Endodermal cell (in vitro differentiated cells): ENCODE measurements around the gene R3HCC1L. TPM values are rescaled to one million over a fixed set of nuclear protein-coding genes. Genes with fewer than 3 reads are reported as not detected.

Source experiments
- DNase-seq: peaks from one replicate; pipeline ENCODE4 v3.0.0-alpha.2; 2017
- H3K27ac ChIP-seq: 2 replicates; pipeline ENCODE4 v1.5.1; 2013; ENCODE audit warnings: mild to moderate bottlenecking, low read depth, low read length, moderate library complexity
- H3K27me3 ChIP-seq: 2 replicates; pipeline ENCODE4 v1.6.1; 2013; ENCODE audit warnings: mild to moderate bottlenecking, low read length, moderate library complexity; ENCODE audit not compliant: insufficient read depth, control insufficient read depth, poor library complexity, severe bottlenecking
- H3K36me3 ChIP-seq: 2 replicates; pipeline ENCODE4 v1.7.0; 2013; ENCODE audit warnings: mild to moderate bottlenecking, low read length, moderate library complexity; ENCODE audit not compliant: control insufficient read depth, insufficient read depth
- H3K4me1 ChIP-seq: one replicate; pipeline ENCODE4 v1.7.0; 2013; ENCODE audit warnings: low read length; ENCODE audit not compliant: control insufficient read depth, insufficient read depth
- H3K4me3 ChIP-seq: 2 replicates; pipeline ENCODE4 v1.5.1; 2013; ENCODE audit warnings: mild to moderate bottlenecking, low read length, moderate library complexity
- H3K9ac ChIP-seq: 2 replicates; pipeline ENCODE4 v1.6.1; 2013; ENCODE audit warnings: mild to moderate bottlenecking, low read length, moderate library complexity; ENCODE audit not compliant: poor library complexity, severe bottlenecking; ENCODE audit errors: extremely low read depth
- H3K9me3 ChIP-seq: 2 replicates; pipeline ENCODE4 v1.6.1; 2013; ENCODE audit warnings: mild to moderate bottlenecking, low read length, moderate library complexity; ENCODE audit not compliant: control insufficient read depth
- H3K27ac Mint-ChIP-seq: 2 replicates; pipeline ENCODE4 v1.8.0; 2020; ENCODE audit warnings: mixed read lengths
- H3K27me3 Mint-ChIP-seq: 2 replicates; pipeline ENCODE4 v1.8.0; 2021; ENCODE audit warnings: mild to moderate bottlenecking, mixed read lengths; ENCODE audit not compliant: insufficient read depth
- H3K36me3 Mint-ChIP-seq: 2 replicates; pipeline ENCODE4 v1.8.0; 2020; ENCODE audit warnings: low read depth, mixed read lengths
- H3K4me1 Mint-ChIP-seq: 2 replicates; pipeline ENCODE4 v1.8.0; 2020; ENCODE audit warnings: mixed read lengths
- H3K4me3 Mint-ChIP-seq: 2 replicates; pipeline ENCODE4 v1.8.0; 2020; ENCODE audit warnings: mild to moderate bottlenecking, moderate library complexity, mixed read lengths
- H3K9me3 Mint-ChIP-seq: 2 replicates; pipeline ENCODE4 v1.8.0; 2020; ENCODE audit warnings: mild to moderate bottlenecking, mixed read lengths
- CTCF ChIP-seq: fragments of 200-600 bp; sonication (generic); conservative IDR thresholded peaks from 2 replicates; pipeline ENCODE4 v1.5.0; 2021; ENCODE audit warnings: antibody characterized with exemption, mild to moderate bottlenecking
- WGBS, 2 experiments: methylation state at CpG; one replicate each; pipeline versions ENCODE4 v1.1.5 to v1.1.7; 2013; ENCODE audit warnings: missing lambda C conversion rate in 2 of 2, mixed read lengths in 1 of 2; ENCODE audit not compliant: insufficient coverage in 1 of 2, insufficient read length in 1 of 2; 5-methylcytosine and 5-hydroxymethylcytosine counted together
- total RNA-seq, 2 donors: library from RNA; stranded (reverse); fragmentation: NEBNext Ultra II Directional in 1 of 2; extraction: Animal tissue kit (Norgen Biotek cat#: 25700) in 1 of 2; gene quantifications; 2 replicates in 1 of 2; 3 replicates in 1 of 2; pipeline ENCODE4 v1.2.1, GENCODE V29; 2021

Gene R3HCC1L
- total RNA-seq, 2 donors from 2014 or later: 16.1 to 18.1 TPM

GRCh38 chr10:98292971-98293370 lies 158.5 kb downstream of the R3HCC1L start:
- no peaks in the 10 kb centered on the region for H3K27me3 ChIP-seq
- H3K4me1 ChIP-seq: no peaks in the 10 kb centered on the region
- Mint-ChIP-seq H3K27ac (no peak overlapping the region), H3K27me3 (no peaks in the 10 kb centered on the region), H3K4me1 (peaks cover 5% of the 10 kb centered on the region), H3K9me3 (no peaks in the 10 kb centered on the region), H3K4me3 (no peak overlapping the region), H3K36me3 (no peaks in the 10 kb centered on the region)
- no peak overlapping the region for H3K9ac ChIP-seq
- TF ChIP-seq CTCF: no peak
- H3K9me3 ChIP-seq: no peaks in the 10 kb centered on the region
- no peak for DNase-seq
- no peak overlapping the region for H3K27ac ChIP-seq
- no peaks in the 10 kb centered on the region for H3K36me3 ChIP-seq
- 78 to 100% methylated on average over 1 to 4 of the region's 4 CpGs for WGBS, 2 experiments
- no peak overlapping the region for H3K4me3 ChIP-seq

GRCh38 chr10:98293550-98294269 lies 159.3 kb downstream of the R3HCC1L start:
- Histone ChIP-seq H3K9me3 (no peaks in the 10 kb centered on the region), H3K27me3 (no peaks in the 10 kb centered on the region), H3K36me3 (no peaks in the 10 kb centered on the region), H3K4me1 (no peaks in the 10 kb centered on the region), H3K9ac (no peak overlapping the region), H3K4me3 (no peak overlapping the region), H3K27ac (no peak overlapping the region)
- Mint-ChIP-seq H3K27ac (no peak overlapping the region), H3K27me3 (no peaks in the 10 kb centered on the region), H3K36me3 (no peaks in the 10 kb centered on the region), H3K4me1 (peaks cover 5% of the 10 kb centered on the region), H3K4me3 (no peak overlapping the region), H3K9me3 (no peaks in the 10 kb centered on the region)
- 79 to 92% methylated on average over 7 to 8 of the region's 8 CpGs for WGBS, 2 experiments
- TF ChIP-seq CTCF: no peak
- DNase-seq: no peak

GRCh38 chr10:98294270-98294627 lies 159.8 kb downstream of the R3HCC1L start:
- Mint-ChIP-seq H3K9me3 (no peaks in the 10 kb centered on the region), H3K4me3 (no peak overlapping the region)
- TF ChIP-seq CTCF: no peak

More at GRCh38 chr10:98294270-98294627, 159.8 kb downstream of the R3HCC1L start:
- H3K4me1 Mint-ChIP-seq: peaks cover 5% of the 10 kb centered on the region
- no peak for DNase-seq
- H3K27me3 Mint-ChIP-seq: no peaks in the 10 kb centered on the region
- no peaks in the 10 kb centered on the region for H3K36me3 Mint-ChIP-seq
- WGBS, 2 experiments: 60 to 89% methylated on average over 1 to 3 of the region's 3 CpGs
- no peak overlapping the region for H3K27ac Mint-ChIP-seq
- H3K9ac ChIP-seq: no peak overlapping the region
- no peak overlapping the region for H3K4me3 ChIP-seq
- no peak overlapping the region for H3K27ac ChIP-seq
- H3K36me3 ChIP-seq: no peaks in the 10 kb centered on the region
- H3K4me1 ChIP-seq: no peaks in the 10 kb centered on the region
- H3K27me3 ChIP-seq: no peaks in the 10 kb centered on the region
- no peaks in the 10 kb centered on the region for H3K9me3 ChIP-seq

Other genes with a start within 250 kb of the R3HCC1L start
- gene CRTAC1, start 104.0 kb upstream of the R3HCC1L start, total RNA-seq: under 1 TPM; 0.13 to 0.24 TPM
- under 1 TPM; 0.57 to 0.77 TPM for gene LOXL4, start 133.5 kb downstream of the R3HCC1L start, total RNA-seq